HG02798 (cell line): Measurements from ENCODE around the gene LHFPL2.

Experiments
- ATAC-seq: cut with Tn5 transposase; IDR thresholded peaks from one replicate; pipeline ENCODE4 v1.9.1; 2021; ENCODE audit warnings: mild to moderate bottlenecking; ENCODE audit not compliant: unreplicated experiment, poor library complexity

LHFPL2 gene

DNA sequence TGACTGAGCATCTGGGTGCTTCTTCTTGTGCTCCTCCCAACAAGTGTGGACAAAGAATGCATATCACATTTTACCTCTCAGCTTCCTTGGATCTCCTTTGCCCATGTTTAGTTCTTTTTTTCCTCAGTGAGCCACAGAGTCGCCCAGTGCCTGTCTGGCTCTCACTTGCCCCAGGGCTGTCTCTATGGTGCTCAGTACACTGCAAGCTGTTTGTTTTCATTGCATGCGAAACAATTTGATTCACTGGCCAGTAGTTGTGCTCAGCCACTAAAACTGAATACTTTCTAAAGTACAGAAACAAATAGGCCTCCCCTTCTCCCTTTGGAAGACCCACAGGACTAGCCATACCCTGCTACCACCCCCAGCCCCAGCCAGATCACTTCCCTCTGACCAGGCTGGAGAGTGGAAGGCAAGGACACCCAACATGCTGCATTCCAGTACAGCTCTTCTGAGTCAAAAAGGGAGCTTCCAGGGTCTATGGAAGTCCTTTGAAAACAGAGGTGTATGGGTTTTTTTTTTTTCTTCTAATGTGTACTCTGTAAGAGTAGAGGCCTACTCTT is 3.8 kb downstream of the LHFPL2 start:
- ATAC-seq: no peak

DNA sequence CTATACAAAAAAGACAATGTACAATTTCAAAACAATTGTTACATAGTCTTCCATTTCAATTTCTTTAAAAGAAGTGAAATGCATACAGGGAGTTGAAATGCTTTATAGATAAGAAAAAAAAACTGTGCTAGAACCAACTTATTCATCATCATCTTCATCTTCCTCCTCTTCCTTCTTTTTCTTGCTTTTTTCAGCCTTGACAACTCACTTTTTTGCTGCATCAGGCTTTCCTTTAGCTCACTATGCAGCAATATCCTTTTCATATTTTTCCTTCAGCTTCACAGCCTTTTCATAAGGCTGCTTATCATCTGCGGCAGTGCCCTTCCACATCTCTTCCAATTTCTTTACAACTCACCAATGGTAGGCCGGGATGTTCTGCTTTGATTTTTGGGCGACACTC is 4.4 kb downstream of the LHFPL2 start:
- no peak for ATAC-seq

DNA sequence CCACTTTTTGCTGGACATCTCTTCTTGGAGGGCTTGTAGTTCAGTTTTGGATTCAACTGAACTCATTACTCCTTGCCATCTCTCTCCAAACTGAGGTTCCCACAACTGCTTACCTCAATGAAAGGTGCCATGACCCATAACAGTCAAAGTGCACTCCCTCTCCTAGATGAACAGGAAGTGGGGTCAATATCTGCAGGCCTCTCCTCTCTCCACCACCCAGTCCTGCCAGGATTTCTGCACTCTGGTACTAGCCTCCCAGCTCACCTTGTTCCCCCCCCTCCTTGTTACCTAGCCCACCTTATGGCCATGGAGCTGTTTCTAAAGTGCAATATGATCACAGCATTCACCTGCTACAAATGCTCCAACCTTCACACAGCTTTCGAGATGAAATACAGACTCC is 5.9 kb downstream of the LHFPL2 start:
- no peak for ATAC-seq

DNA sequence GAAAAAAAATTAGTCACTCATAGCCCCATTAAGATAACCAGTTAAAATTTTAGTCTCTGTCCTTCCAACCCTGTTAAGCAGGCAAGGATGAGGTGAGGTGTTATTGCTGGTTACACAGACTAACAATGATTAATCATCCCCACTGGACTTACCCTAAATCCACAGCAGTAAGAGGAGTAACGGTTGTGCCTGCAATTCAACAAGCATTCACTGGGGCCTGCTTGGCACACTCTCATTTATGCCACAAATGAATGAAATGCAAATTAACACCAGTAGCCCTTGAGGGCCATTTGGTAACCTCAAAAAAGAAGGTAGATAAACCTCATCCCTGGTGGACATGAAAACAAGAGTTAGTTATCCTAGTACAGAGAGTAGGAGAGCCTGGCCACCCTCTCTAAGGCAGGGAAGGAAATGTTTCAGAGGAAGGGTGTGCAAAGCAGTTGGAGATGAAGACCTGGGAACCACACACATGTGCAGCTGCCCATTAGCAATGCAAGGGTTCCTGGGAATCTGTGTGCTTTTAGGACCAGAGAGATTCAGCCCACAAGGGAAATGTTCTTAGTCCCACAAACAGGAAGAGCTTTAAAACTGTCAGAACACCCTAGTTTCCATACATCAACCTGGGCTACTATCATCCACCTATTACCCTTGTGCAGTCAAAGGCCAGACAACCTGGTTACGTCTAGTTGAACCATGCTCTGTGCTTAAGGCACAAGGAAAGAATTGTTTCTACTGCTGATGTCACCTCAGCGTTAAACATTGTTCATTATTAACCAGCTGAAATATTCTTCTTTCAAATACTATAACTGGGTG is 7.7 kb downstream of the LHFPL2 start:
- peak; percentile 68 for ATAC-seq

DNA sequence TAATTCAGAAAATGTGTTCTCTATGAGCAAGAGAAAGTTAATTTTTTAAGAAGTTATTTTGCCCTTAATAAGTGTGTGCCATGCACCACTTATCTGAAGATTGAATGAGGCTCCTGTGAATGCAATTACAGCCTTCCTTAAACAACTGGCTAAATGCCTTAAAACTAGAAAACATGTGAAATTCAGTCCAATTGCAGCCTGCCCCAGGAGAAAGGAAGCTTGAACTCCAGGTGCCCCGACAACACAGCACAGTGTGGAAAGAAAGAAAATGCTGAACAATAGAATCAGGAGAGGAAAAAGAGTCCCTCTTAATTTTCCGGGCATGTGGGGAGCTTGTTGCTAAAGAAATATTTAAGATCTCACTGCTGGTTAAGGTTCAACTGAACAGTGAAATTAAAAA is 8.8 kb downstream of the LHFPL2 start:
- no peak for ATAC-seq

DNA sequence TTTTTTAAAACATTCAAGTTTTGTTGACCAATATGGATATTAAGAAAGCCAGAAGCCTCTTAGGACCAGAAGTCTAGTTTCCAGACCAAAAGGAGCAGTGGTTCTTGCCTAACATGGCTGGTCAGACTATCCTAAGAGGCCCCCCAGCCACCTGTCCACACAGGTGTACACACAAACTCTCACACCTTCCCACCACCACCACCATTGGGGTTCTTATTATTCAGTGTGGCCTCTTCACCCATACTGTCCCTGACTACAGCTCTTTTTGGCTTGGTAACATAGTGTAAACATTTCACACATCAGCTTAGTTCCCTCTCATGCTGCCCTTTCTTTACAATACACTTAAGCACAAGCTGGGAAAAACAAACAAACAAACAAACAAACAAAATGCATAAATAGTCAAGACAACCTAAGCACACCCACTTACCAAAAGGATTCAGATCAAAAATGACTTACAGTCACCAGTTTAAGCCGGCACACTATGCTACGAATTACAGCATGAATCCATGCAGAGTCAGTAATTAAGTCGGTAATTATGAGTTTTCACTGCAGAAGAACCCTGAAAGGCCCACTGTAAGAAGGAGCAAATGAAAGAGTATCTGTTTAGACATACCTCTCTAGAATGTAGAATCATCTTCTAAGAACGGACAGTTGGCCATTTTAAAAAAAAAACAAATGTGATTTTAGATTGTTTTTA is 9.5 kb downstream of the LHFPL2 start:
- no peak for ATAC-seq

DNA sequence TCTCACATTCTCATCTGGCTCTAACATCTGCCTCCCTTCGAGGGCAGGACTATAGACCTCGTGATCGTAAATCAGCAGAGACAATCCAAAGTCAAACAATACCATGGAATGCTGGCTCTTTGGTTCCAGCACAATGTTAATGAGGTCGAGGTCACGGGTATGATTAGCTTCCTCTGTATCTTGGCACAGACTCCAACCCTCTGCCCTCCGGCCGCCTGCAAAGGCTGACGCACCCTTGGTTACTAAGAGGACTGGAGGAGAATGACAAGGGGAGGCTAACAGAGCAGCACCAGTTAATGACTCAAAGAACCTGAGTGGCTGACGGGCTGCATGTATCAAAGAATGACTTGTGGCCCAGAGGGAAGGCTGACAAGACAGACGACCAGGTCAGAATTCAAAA is 10.1 kb downstream of the LHFPL2 start:
- ATAC-seq: no peak

DNA sequence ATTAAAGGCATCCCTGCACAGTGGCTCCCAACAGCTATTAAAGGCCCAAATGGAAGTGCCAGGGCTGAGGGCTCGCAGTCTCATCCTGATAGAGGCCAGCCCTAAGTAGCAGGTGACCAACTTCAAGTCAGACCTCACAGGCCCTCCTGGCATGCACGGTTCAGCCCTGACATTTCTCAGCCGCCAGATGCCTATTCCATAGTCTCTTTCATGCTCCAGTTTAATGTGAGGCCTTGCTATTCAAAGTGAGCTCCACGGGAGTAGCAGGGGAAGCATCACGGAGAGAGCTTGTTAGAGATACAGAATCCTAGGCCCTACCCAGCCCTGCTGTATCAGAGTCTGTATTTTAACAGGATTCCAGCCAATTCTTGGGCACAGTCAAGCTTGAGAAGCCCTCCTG is 11.1 kb downstream of the LHFPL2 start:
- ATAC-seq: no peak

DNA sequence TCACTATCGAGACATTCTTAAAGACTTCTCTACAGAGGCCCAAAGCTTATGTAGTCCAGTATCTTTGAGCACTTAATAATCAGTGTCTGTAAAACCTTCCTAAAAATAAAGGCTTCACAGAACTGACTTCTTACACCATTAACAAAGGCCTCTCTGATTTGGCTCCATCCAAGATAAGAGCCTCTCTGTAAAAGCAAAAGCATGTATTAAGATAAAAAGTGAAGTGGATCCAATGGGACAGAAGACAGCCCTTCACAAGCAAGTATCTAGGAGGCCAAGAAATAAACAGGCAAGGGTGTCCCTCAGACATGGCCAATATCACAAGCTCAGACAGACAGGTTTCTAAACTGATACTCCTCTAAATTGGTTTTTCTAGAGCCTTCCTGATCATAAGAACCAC is 11.9 kb downstream of the LHFPL2 start:
- ATAC-seq: no peak

DNA sequence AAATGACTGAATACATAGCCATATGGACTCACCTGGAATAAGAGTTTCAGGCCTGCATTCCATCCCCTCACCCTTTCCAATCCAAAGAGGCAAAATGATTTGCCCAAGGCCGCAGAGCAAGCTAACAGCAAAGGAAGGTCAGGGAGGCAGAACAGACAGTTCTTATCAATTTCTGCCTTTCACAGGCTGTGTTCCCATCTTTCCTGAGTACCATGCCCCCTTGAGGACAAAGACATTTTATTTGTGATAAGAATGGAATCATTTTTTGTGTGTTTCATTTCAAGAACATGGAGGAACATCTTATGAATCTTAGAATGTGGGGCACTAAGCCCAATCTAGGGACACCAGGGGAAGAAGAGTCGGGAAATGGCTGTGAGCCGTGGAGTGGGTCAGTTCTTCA is 13.9 kb downstream of the LHFPL2 start:
- ATAC-seq: no peak

DNA sequence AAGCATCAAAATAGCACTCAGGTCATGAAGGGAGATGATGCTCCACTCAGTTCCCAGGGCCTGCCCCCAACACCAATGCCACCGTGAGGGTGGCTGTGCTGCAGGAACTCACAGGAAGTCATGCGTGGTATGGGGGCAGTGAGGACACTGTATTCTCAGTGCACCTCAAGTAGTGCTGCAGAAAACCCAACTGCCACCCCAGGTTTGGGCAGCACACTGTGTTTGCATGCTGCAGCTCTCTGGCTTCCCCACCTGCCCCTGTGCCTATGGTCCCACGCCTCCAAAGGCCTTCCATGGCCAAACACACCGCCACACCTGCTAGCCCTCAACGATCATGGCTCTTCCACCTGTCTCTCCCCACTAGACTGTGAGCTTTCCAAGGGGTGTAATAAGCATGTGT is 14.3 kb downstream of the LHFPL2 start:
- no peak for ATAC-seq

DNA sequence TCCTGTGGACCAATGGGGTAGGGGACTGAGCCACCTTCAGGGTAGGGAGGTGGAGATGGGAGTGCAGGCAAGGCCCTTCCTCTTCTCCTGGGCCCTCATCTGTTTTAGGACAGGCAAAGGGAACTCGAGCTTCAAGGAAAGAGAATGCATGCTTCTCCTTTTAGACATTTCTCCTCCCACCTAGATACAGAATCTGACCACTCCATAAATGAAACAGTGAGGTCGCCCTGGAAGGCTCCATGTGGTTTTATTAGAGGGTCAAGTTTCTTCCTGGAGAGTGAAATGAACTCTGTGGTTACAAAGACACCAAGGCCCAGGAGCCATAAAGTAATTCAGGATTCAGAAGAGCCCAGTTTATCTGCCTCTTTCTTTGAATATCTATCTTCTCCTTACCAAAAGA is 14.9 kb downstream of the LHFPL2 start:
- ATAC-seq: no peak

DNA sequence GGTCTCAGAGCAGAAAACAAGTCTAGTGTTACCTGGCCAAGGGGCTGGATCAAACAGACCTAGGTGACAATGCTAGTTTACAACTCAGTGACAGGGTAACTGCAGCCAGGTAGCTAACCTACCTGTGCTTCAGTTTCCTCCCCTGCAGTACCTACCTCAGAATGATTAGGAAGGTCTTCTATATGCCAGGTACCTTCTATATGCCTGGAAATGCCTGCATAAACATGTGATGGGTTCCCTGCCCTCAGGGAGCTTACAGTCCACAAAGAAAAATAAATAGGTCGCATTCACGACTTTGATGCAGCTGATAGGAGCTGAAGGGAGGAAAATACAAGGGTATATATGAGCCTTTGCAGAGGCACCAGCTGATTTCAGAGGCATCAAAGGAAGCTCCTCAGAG is 16.1 kb downstream of the LHFPL2 start:
- ATAC-seq: no peak

DNA sequence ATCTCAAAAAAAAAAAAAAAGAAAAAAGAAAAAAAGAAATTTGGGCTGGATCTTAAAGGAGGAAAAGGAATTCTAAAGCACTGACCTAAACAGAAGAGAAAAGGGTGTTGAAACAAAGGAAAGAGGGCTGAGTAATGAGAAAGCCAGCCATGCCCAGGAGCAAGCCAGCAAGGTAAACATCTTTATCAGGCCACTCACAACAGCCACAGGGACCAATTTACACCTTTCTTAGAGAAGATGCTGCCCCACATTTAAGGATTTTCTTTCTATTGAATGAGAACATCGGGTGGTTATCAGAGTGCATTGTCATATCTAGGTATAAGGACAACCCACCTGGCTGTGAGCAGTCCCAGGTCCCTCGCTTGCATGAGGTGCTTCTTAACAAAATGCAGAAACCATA is 16.6 kb downstream of the LHFPL2 start:
- no peak for ATAC-seq

DNA sequence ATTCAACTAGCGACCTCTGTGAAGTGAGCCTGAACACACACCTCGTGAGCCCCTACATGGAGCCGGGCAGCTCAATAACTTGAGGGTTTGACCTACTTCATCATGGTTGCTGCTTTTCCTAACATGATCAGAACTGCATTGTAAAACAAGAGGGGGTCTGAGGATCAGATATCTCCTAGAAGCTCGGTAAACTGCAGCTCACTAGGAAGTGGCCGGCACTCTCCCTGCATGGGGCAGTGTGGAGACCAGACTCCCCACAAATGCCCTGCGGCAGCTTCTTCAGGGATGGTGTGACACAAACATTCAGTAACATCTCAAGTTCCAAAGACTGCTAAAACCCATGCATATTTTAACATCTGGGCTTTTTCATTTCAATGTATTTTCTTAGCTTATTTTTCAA is 18.5 kb downstream of the LHFPL2 start:
- no peak for ATAC-seq

DNA sequence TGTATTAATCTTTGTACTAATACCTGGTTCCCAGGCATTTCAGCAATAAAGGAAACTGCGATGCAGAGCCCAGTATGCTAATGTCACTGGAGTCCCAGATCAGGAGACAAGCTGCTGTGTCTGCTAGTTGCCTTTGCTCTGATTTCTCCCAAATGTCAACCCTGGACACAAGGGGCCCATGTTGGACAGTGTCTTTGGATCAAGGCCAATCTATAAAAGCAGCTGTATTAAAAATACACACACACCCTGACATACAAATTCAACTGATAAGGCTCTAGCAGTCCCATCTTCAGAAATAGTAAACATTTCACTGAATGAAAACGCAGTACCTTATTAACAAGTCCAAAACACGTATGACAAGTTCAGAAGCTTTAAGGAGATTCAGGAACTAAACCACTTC is 18.9 kb downstream of the LHFPL2 start:
- ATAC-seq: no peak

DNA sequence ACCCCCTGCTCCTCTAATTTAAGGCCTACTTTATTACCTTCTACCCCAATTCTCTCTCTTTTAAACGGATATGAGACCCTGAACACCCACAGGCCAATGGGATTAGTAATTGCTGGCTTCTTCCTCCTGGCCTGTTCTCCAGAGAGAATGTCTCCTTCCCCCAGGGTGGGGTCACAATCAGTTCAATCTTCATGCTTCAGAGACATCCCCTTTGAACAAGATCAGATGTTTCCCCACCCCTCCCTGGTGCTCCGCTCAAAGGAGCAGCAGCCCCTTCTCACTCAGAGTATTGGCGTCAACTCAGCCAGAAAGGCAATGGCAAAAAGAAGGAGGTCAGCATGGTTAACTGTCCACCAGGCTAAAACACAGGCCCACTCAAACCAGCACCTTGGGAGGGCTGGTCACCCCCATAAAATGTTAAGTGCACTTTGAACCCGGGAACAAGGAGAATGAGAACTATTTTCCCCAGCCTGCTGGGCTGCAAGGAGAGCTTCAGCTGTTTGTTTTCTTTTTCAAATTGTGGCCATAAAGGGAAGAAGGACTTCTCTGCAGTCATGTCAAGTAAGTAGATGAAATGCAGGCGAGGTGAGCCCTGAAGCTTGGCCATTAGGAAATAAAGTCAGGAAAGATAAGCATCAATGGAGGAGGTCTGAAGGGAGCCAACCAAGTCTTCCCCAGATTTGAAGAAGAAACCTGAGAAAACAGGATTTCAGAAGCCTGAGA is 20.1 kb downstream of the LHFPL2 start:
- no peak for ATAC-seq

DNA sequence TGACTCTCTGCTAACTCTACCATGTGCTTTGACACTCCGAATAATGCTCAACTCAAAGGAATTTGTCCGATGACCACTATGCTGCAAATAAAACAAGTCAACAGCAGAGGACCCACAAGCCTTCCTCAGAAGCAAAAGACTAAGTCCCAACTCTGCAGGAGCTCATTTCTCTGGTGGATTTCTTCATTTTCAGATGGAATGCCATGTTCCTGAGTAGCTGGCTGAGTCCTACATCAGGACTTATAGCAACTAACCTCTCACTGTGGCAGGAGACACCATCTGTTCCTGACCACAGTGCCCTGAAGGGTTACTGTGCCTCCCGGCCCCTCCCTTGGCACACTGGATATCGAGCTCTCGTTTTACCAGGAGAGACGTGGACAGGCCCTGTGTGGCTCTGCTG is 20.8 kb downstream of the LHFPL2 start:
- ATAC-seq: no peak

DNA sequence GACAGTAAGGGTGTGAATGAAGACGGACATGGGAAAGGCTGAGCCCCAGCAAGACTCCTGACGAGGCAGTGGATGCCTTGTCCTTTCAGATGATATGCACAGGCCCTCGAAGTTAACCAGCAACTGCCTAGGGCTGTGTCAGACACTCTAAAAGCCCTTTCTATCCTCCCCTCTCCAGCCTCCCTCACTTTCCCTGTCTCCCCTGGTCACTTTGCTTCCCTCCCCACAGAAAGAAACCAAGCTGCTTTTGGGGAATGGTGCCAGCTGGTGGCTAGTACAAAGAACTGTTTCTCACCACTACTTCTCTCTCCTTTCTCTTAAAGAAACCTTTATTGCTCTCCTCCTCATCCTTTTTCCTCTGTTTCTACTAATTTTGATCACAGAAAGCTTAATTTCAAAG is 21.4 kb downstream of the LHFPL2 start:
- no peak for ATAC-seq

DNA sequence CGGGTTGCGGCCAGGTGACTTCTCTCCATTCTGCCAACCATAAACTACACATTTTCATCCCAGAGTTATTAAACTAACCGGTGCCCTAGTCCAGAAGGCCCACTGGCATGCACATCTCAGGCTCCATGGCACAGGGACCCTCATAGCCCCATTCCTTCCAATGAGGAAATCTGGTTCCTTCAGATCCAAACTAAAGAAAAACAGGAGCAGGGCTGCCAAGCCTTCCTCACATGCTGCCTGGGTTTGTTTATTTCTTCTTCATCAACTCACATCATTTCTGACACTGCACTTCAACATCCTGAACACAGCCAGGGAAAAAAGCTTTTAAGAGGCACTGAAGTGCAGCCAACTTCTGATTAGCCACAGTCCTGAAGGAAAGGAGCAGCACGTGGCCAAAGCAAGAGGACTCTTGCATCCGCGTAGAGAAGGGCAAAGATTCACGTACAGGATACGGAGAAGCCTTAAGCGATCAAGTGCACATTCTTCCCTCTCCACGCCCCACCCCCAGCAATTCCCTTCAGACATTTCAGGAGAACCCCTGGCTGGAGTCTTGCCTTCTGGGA is 22.5 kb downstream of the LHFPL2 start:
- no peak for ATAC-seq

DNA sequence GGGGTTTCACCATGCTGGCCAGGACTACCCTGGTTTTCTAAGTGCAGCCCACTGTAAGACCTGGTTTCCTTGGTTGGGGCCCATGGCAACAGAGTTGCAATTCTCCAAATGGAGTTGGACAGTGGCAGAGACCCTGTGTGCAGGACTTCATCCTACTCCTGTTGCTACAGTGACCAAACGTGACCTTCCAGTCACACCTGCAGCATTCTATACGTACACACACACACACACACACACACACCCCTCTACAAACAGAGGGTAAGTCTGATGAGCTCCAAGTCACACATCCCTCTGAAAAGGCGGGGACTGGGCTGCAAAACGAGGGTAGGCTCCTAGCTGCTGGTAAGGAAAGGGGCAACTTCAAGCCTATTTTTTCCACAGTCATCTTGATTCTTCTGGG is 23.6 kb downstream of the LHFPL2 start:
- no peak for ATAC-seq
